Thyroid gland (tissue), 4 donors: ENCODE measurements around the gene SEC11A. TPM values are rescaled to one million over a fixed set of nuclear protein-coding genes. Genes with fewer than 3 reads are reported as not detected.

Source experiments
- DNase-seq, 2 donors: peaks; one replicate each; pipeline ENCODE4 v3.0.0-alpha.2; 2019
- H3K27ac ChIP-seq, 3 donors: fragments of 200-600 bp; sonication (generic); 1 replicate in 2 of 3; 2 replicates in 1 of 3; pipeline ENCODE4 v1.5.1; 2016 to 2019; ENCODE audit warnings: mild to moderate bottlenecking in 1 of 3, moderate library complexity in 1 of 3
- H3K27me3 ChIP-seq: fragments of 200-600 bp; sonication (generic); one replicate; pipeline ENCODE4 v1.5.1; 2019
- H3K36me3 ChIP-seq, 2 donors: fragments of 200-600 bp; sonication (generic); one replicate each; pipeline ENCODE4 v1.5.1; 2016 to 2019
- H3K4me1 ChIP-seq, 2 donors: fragments of 200-600 bp; sonication (generic); one replicate each; pipeline ENCODE4 v1.5.1; 2017 to 2019
- H3K4me3 ChIP-seq, 3 donors: fragments of 200-600 bp; sonication (generic); replicated peaks in 1 of 3; 1 replicate in 2 of 3; 2 replicates in 1 of 3; pipeline ENCODE4 v1.5.1; 2016; ENCODE audit warnings: mild to moderate bottlenecking in 1 of 3
- H3K9me3 ChIP-seq: fragments of 200-600 bp; sonication (generic); one replicate; pipeline ENCODE4 v1.5.1; 2017
- CTCF ChIP-seq, 6 experiments: fragments of 200-600 bp in 3 of 6; fragments of 450-650 bp in 3 of 6; sonication (generic) in 3 of 6; IDR thresholded peaks; one replicate each; pipeline ENCODE4 v1.5.1; 2016 to 2019; ENCODE audit warnings: antibody characterized with exemption in 6 of 6, mild to moderate bottlenecking in 2 of 6, inconsistent platforms in 1 of 6, moderate library complexity in 1 of 6
- POLR2A ChIP-seq, 2 donors: fragments of 450-650 bp; IDR thresholded peaks; one replicate each; pipeline ENCODE4 v1.6.1; 2017; ENCODE audit warnings: antibody characterized with exemption in 2 of 2, mild to moderate bottlenecking in 2 of 2, moderate library complexity in 1 of 2
- WGBS, 2 donors: methylation state at CpG; one replicate each; pipeline ENCODE4 v1.1.5; 2017; 5-methylcytosine and 5-hydroxymethylcytosine counted together
- intact Hi-C: fragments of 100-400 bp; cut with DNase I; formaldehyde crosslinking; loops from one replicate; pipeline ENCODE4 v1.15.1; 2023
- total RNA-seq, 4 donors: library from RNA; depleted of rRNA; stranded (reverse); fragments of >200 nt; gene quantifications; one replicate each; pipeline ENCODE4 v1.2.3, GENCODE V29; 2016

The SEC11A gene
- total RNA-seq = 100 to 1,000 TPM; 170 to 304 (median 182) TPM

GRCh38 chr15:84716036-84716732, at the start of gene SEC11A:
TSS of gene SEC11A (minus strand) at chr15:84716139. CDS start at chr15:84716075, 64 bp downstream.
- peak within 1 kb of the TSS; percentile 68 to 94 (median 76) for H3K4me3 ChIP-seq
- DNase-seq = peak; percentile 96 to 97
- WGBS, 2 donors = 0 to 1% methylated on average over 20 to 32 of the region's 57 CpGs
- no peaks in the 10 kb centered on the region for H3K9me3 ChIP-seq
- intact Hi-C loops = loop anchor here (5.0 kb wide), 1 partner anchor 59 kb away; the partner anchor contains the start of gene NMB
- peaks cover 16% of the 10 kb centered on the region in 2 donors for H3K4me1 ChIP-seq
- no peaks in the 10 kb centered on the region for H3K27me3 ChIP-seq
- no peak for TF ChIP-seq CTCF (IDR thresholded peaks at IDR 0.05)
- peak; percentile 19 to 91 for TF ChIP-seq POLR2A (IDR thresholded peaks at IDR 0.05)
- peak within 1 kb of the TSS; percentile 82 to 89 (median 87) for H3K27ac ChIP-seq
- no peaks in the 10 kb centered on the region for H3K36me3 ChIP-seq

GRCh38 chr15:84765675-84766074, 49.7 kb upstream of the SEC11A start:
- WGBS, 2 donors = 97% methylated on average over 3 to 4 of the region's 4 CpGs
- H3K27ac ChIP-seq = no peak overlapping the region
- TF ChIP-seq POLR2A (IDR thresholded peaks at IDR 0.05) (no peak), CTCF (IDR thresholded peaks at IDR 0.05) (no peak)
- H3K9me3 ChIP-seq = no peaks in the 10 kb centered on the region
- no peak overlapping the region for H3K4me3 ChIP-seq
- no peaks in the 10 kb centered on the region for H3K36me3 ChIP-seq
- DNase-seq = no peak
- intact Hi-C loops = no loop called here
- H3K4me1 ChIP-seq = peaks cover 20 to 22% of the 10 kb centered on the region in 2 donors
- H3K27me3 ChIP-seq = no peaks in the 10 kb centered on the region

DNA sequence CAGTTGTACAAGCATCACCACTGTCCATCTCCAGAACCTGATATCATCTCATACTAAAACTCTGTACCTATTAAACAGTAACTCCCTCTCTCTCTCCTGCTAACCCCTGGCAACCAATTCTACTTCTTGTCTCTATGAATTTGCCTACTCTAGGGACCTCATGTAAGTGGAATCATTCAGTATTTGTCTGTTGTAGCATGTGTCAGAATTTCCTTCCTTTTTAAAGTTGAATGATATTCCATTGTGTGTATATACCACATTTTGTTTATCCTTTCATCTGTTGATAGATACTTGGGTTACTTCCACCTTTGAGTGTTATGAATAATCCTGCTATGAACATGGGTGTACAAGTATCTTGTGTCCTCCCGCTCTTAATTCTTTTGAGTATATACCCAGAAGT, 49.0 kb upstream of the SEC11A start:
- no peak for DNase-seq
- no peaks in the 10 kb centered on the region for H3K27me3 ChIP-seq
- intact Hi-C loops = no loop called here
- no peak for TF ChIP-seq POLR2A (IDR thresholded peaks at IDR 0.05)
- no peak for TF ChIP-seq CTCF (IDR thresholded peaks at IDR 0.05)
- H3K4me3 ChIP-seq = no peak overlapping the region
- no peaks in the 10 kb centered on the region for H3K36me3 ChIP-seq
- 98 to 100% methylated on average over 1 of the region's 1 CpG for WGBS, 2 donors
- no peak overlapping the region for H3K27ac ChIP-seq
- H3K4me1 ChIP-seq = peaks cover 22 to 26% of the 10 kb centered on the region in 2 donors
- H3K9me3 ChIP-seq = no peaks in the 10 kb centered on the region

DNA sequence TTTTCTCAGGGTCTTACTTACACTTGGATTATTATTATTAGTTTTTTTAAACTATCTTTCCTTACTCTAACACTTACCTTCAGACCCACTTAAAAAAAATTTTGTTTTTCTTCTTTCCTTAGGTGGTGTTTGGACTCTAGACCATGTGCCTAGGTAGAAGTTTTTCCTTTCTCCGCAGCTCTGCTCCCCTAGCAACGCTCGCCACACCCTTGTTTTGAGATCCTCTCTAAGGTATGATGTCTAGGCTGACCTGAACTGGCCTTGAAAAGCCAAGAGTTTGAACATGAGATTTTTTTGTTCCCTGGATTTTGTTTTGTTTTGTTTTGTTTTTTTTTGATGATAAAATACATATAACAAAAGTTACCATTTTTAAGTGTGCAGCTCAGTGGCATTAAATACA, 48.6 kb upstream of the SEC11A start:
- TF ChIP-seq CTCF (IDR thresholded peaks at IDR 0.05) = no peak
- no peak for TF ChIP-seq POLR2A (IDR thresholded peaks at IDR 0.05)
- WGBS, 2 donors = 85 to 88% methylated on average over 3 of the region's 3 CpGs
- no peaks in the 10 kb centered on the region for H3K27me3 ChIP-seq
- no peak overlapping the region for H3K4me3 ChIP-seq
- no peaks in the 10 kb centered on the region for H3K36me3 ChIP-seq
- no peaks in the 10 kb centered on the region for H3K9me3 ChIP-seq
- peaks cover 23 to 29% of the 10 kb centered on the region in 2 donors for H3K4me1 ChIP-seq
- DNase-seq = no peak
- intact Hi-C loops = no loop called here
- no peak overlapping the region for H3K27ac ChIP-seq

GRCh38 chr15:84762840-84763572, 47.1 kb upstream of the SEC11A start:
- Histone ChIP-seq H3K27ac (no peak overlapping the region), H3K27me3 (no peaks in the 10 kb centered on the region), H3K9me3 (no peaks in the 10 kb centered on the region), H3K36me3 (no peaks in the 10 kb centered on the region), H3K4me1 (peaks cover 35 to 45% of the 10 kb centered on the region in 2 donors), H3K4me3 (no peak overlapping the region)
- TF ChIP-seq POLR2A (IDR thresholded peaks at IDR 0.05) (no peak), CTCF (IDR thresholded peaks at IDR 0.05) (no peak)
- WGBS, 2 donors = 92 to 97% methylated on average over 3 of the region's 3 CpGs
- no peak for DNase-seq
- intact Hi-C loops = no loop called here
